OCI-LY3 (cell line): ENCODE data around the gene RAPGEF2.

ENCODE experiments used
- H2AFZ ChIP-seq: fragments of 200-600, 300-600 bp; shearing (Covaris generic); 2 replicates; pipeline ENCODE4 v1.6.0; 2014; ENCODE audit warnings: antibody characterized with exemption, low read depth, low read length
- H3K27ac ChIP-seq: fragments of 200-600, 300-600 bp; sonication (generic); 2 replicates; pipeline ENCODE4 v1.5.1; 2014; ENCODE audit warnings: mild to moderate bottlenecking, low read length, moderate library complexity, mixed read lengths
- H3K27me3 ChIP-seq: fragments of 200-600, 300-600 bp; sonication (generic); 2 replicates; pipeline ENCODE4 v1.6.1; 2014; ENCODE audit warnings: low read depth, low read length, mixed read lengths
- H3K36me3 ChIP-seq: fragments of 200-600, 300-600 bp; sonication (generic); replicated peaks from 2 replicates; pipeline ENCODE3; 2014; ENCODE audit warnings: low read depth, low read length, mixed read lengths
- H3K4me1 ChIP-seq: fragments of 300-600, 200-600 bp; sonication (generic); 2 replicates; pipeline ENCODE4 v1.6.1; 2014; ENCODE audit warnings: low read length, mixed read lengths
- H3K4me2 ChIP-seq: fragments of 200-600, 300-600 bp; sonication (generic); 2 replicates; pipeline ENCODE4 v1.6.1; 2014; ENCODE audit warnings: low read length, mixed read lengths
- H3K4me3 ChIP-seq: fragments of 300-600, 200-600 bp; sonication (generic); 2 replicates; pipeline ENCODE4 v1.5.1; 2014; ENCODE audit warnings: antibody characterized with exemption, mild to moderate bottlenecking, low read length, moderate library complexity
- H3K79me2 ChIP-seq: fragments of 300-600, 200-600 bp; shearing (Covaris generic); 2 replicates; pipeline ENCODE4 v1.6.1; 2014; ENCODE audit warnings: mild to moderate bottlenecking, low read length, mixed read lengths
- H3K9ac ChIP-seq: fragments of 300-600, 200-600 bp; shearing (Covaris generic); 2 replicates; pipeline ENCODE4 v1.6.0; 2014; ENCODE audit warnings: mild to moderate bottlenecking, low read length, moderate library complexity
- H3K9me3 ChIP-seq: fragments of 200-600, 300-600 bp; shearing (Covaris generic); 2 replicates; pipeline ENCODE4 v1.6.1; 2014; ENCODE audit warnings: low read length, mixed read lengths; ENCODE audit not compliant: insufficient read depth
- H4K20me1 ChIP-seq: fragments of 200-600, 300-600 bp; sonication (generic); 2 replicates; pipeline ENCODE4 v1.6.1; 2016; ENCODE audit warnings: low read length, mixed read lengths; ENCODE audit not compliant: insufficient read depth
- EZH2phosphoT487 ChIP-seq: fragments of 200-600 bp; shearing (Covaris generic); IDR thresholded peaks from 2 replicates; pipeline ENCODE4 v1.6.1; 2018; ENCODE audit warnings: antibody characterized with exemption, mixed run types, low read depth
- TF ChIP-seq, protein P1 (sequence below): fragments of 200-600, 300-600 bp; sonication (generic); IDR thresholded peaks from 2 replicates; pipeline ENCODE4 v1.5.1; 2014; ENCODE audit warnings: antibody characterized with exemption, low read length, low read depth

RAPGEF2 gene

DNA sequence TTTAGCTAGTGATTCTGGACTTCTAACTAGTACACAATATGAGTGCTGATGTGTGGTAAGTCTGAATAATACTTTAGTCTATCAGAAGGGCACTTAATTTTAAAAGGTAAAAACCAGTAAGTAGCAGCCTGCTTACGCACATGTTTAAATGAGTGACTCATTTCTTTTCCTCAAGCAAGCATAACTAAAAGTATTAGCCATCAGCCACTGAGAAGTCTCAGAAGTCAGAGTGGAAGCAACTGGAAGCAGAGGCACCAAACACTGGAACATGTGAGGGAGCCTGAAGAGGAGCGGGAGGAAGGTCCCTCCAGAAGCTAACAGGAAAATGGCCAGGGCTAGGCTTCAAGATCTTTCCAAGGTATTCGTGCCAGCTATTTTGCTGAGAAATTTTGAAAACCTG lies 257.7 kb downstream of the RAPGEF2 start:
- Histone ChIP-seq H4K20me1 (no peaks in the 10 kb centered on the region), H2AFZ (no peak overlapping the region), H3K4me1 (no peaks in the 10 kb centered on the region), H3K36me3 (no peaks in the 10 kb centered on the region), H3K79me2 (no peaks in the 10 kb centered on the region), H3K9ac (no peak overlapping the region), H3K27me3 (no peaks in the 10 kb centered on the region), H3K9me3 (no peaks in the 10 kb centered on the region), H3K27ac (no peak overlapping the region), H3K4me3 (no peak overlapping the region), H3K4me2 (no peak overlapping the region)
- TF ChIP-seq, protein P1, sequence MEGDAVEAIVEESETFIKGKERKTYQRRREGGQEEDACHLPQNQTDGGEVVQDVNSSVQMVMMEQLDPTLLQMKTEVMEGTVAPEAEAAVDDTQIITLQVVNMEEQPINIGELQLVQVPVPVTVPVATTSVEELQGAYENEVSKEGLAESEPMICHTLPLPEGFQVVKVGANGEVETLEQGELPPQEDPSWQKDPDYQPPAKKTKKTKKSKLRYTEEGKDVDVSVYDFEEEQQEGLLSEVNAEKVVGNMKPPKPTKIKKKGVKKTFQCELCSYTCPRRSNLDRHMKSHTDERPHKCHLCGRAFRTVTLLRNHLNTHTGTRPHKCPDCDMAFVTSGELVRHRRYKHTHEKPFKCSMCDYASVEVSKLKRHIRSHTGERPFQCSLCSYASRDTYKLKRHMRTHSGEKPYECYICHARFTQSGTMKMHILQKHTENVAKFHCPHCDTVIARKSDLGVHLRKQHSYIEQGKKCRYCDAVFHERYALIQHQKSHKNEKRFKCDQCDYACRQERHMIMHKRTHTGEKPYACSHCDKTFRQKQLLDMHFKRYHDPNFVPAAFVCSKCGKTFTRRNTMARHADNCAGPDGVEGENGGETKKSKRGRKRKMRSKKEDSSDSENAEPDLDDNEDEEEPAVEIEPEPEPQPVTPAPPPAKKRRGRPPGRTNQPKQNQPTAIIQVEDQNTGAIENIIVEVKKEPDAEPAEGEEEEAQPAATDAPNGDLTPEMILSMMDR = no peak
- no peak for TF ChIP-seq EZH2phosphoT487

DNA sequence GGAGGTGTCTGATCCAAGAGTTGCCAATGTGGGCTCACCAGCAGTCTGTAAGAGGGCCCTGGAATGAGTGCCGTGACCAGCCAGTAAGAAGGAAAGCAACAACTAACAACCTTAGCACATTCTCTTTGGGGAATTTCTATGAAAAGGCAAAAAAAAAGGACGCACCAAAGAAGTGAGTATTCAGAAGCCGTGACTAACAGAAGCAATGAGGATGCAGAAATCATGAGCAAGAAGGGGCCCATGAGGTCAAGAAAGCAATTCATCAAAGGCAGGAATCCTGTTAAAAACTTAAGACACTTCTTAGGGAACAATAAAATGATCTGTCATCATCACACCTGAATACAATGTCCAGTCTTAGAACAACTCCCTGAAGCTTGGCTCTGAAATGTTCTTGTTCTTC lies 260.5 kb downstream of the RAPGEF2 start:
- TF ChIP-seq, protein P1 = no peak
- TF ChIP-seq EZH2phosphoT487 = no peak

DNA sequence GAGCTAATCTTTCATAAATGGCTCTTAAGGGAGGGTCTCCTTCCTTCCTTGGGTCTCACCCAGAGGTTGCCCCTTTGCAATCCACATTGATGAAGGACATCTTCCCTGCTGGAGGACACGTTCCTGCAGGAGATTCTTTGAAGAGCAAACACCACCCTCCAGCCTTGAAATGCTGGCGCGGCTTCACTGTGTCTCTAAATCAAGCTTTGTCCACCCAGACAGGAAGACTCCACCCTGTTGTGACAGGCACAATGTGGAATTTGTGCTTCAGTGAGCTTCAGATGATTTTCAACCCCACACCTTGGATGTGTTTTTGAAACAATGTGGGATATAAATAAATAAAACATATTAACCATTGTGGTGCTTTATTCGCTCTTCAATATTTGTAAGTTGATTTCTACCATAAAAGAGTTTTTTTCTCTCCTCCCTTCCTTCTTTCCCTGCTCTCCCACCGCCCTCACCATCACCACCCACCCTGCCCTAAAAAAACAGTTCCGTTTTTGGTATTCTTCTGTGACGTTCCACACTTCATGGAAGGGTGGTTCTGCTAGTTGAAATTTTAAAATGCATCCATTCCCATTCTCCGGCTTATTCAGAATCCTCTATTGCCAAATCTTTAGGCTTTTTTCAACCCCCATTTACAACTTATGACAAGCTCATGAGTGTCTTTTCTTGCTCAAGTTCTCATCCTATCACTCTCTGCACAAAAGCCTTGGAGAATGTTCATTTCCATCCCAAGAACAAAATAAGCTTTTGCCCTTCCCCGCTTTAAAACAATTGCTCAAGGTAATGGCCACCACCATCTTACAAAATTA lies 264.3 kb downstream of the RAPGEF2 start:
- Histone ChIP-seq H3K36me3 (no peaks in the 10 kb centered on the region), H3K4me3 (no peak overlapping the region), H3K4me1 (peaks cover 11% of the 10 kb centered on the region), H2AFZ (no peak overlapping the region), H3K27me3 (no peaks in the 10 kb centered on the region), H3K27ac (no peak overlapping the region), H3K79me2 (no peaks in the 10 kb centered on the region), H3K9me3 (no peaks in the 10 kb centered on the region), H3K4me2 (peak overlapping the region; percentile 6; the same call in 1 of the 2 replicates), H3K9ac (no peak overlapping the region), H4K20me1 (no peaks in the 10 kb centered on the region)
- TF ChIP-seq EZH2phosphoT487 = no peak
- TF ChIP-seq, protein P1 = no peak

More for the DNA sequence above, 260.5 kb downstream of the RAPGEF2 start:
- Histone ChIP-seq H3K27me3 (no peaks in the 10 kb centered on the region), H2AFZ (no peak overlapping the region), H3K27ac (no peak overlapping the region), H3K36me3 (no peaks in the 10 kb centered on the region), H3K9me3 (no peaks in the 10 kb centered on the region), H3K4me3 (no peak overlapping the region), H3K79me2 (no peaks in the 10 kb centered on the region), H4K20me1 (no peaks in the 10 kb centered on the region), H3K9ac (no peak overlapping the region), H3K4me2 (no peak overlapping the region), H3K4me1 (peaks cover 11% of the 10 kb centered on the region)

DNA sequence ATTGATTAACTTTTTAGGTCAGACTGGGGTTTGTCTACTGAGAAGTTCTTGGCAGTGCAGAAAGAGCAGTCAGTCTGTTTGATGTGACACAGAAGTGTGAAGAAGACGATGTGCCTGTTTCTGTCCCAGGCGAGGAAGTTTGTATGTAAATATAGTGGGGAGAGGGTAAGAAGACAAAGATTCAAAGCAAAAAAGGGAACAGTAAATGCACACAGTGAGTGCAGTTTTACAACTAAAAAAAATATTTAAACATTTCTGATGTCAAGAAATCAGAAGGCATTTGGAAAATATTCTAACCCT lies 264.9 kb downstream of the RAPGEF2 start:
- Histone ChIP-seq H3K4me2 (peak overlapping the region; percentile 6; the same call in 1 of the 2 replicates), H3K4me1 (peaks cover 11% of the 10 kb centered on the region), H3K9ac (no peak overlapping the region), H4K20me1 (no peaks in the 10 kb centered on the region), H3K79me2 (no peaks in the 10 kb centered on the region), H3K36me3 (no peaks in the 10 kb centered on the region), H3K9me3 (no peaks in the 10 kb centered on the region), H3K4me3 (no peak overlapping the region), H3K27me3 (no peaks in the 10 kb centered on the region), H2AFZ (no peak overlapping the region), H3K27ac (no peak overlapping the region)
- TF ChIP-seq, protein P1 = no peak
- no peak for TF ChIP-seq EZH2phosphoT487
